C4-2B (cell line): ENCODE measurements around the gene OR12D1.

Experiments
- ZFX ChIP-seq: fragments of 450-650 bp; IDR thresholded peaks from 2 replicates; pipeline ENCODE4 v1.6.1; 2017
- TF ChIP-seq, protein P1 (sequence below): fragments of 450-650 bp; conservative IDR thresholded peaks from 2 replicates; pipeline ENCODE4 v1.5.1; 2017; ENCODE audit warnings: mild to moderate bottlenecking

GRCh38 chr6:29426654-29427053, 11.9 kb downstream of the OR12D1 start:
- no peak for TF ChIP-seq ZFX
- TF ChIP-seq, protein P1, sequence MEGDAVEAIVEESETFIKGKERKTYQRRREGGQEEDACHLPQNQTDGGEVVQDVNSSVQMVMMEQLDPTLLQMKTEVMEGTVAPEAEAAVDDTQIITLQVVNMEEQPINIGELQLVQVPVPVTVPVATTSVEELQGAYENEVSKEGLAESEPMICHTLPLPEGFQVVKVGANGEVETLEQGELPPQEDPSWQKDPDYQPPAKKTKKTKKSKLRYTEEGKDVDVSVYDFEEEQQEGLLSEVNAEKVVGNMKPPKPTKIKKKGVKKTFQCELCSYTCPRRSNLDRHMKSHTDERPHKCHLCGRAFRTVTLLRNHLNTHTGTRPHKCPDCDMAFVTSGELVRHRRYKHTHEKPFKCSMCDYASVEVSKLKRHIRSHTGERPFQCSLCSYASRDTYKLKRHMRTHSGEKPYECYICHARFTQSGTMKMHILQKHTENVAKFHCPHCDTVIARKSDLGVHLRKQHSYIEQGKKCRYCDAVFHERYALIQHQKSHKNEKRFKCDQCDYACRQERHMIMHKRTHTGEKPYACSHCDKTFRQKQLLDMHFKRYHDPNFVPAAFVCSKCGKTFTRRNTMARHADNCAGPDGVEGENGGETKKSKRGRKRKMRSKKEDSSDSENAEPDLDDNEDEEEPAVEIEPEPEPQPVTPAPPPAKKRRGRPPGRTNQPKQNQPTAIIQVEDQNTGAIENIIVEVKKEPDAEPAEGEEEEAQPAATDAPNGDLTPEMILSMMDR: no peak
